ENCODE data around the gene CHRNG. TPM values are rescaled to one million over a fixed set of nuclear protein-coding genes. Genes with fewer than 3 reads are reported as not detected.

The CHRNG gene
- total and polyA plus RNA-seq, 2 experiments from 2014 or later, result not detected

DNA sequence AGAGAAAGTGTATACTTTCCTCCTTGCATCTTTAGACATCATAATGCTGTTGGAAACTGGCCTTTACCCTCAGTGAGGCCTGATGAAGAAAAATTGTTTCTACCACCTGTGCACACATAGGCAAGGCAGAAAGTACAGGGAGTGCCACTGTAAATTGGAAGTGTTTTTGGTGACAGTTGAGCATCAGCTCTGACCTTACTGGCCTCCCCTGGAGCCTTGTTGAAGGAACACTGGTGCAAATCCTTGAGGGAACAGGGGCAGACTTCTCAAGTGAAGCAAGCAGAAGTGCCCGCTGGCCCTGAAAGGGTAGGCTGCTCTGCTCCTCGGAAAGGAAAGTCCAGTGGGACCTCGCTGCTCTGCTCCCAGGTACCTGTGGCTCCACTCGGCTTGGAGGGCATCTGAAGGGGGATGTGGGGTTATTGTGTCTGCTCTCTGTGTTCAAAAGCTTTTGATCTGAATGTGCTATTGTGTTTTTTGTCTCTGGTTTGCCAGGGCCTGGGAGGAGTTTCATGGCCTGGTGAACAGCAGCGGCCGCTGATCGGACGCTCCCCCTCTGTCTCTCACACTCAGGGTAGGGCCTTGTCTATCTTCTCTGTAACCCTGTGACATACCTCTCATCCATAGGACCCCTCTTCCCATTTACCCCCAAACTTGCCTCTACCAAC is 34.4 kb downstream of the CHRNG start:
- TF ChIP-seq, protein P1, sequence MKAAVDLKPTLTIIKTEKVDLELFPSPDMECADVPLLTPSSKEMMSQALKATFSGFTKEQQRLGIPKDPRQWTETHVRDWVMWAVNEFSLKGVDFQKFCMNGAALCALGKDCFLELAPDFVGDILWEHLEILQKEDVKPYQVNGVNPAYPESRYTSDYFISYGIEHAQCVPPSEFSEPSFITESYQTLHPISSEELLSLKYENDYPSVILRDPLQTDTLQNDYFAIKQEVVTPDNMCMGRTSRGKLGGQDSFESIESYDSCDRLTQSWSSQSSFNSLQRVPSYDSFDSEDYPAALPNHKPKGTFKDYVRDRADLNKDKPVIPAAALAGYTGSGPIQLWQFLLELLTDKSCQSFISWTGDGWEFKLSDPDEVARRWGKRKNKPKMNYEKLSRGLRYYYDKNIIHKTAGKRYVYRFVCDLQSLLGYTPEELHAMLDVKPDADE (IDR thresholded peaks at IDR 0.05), result no peak
- TF ChIP-seq JUNB (IDR thresholded peaks at IDR 0.05; ENCODE audit: unreplicated experiment), result no peak
- no peak for TF ChIP-seq CREB1 (CRISPR knock-in tag; IDR thresholded peaks at IDR 0.05; ENCODE audit: low read depth)
- no peak for TF ChIP-seq EZH2 (IDR thresholded peaks at IDR 0.05; ENCODE audit: low read depth, unreplicated experiment)
- TF ChIP-seq ZNF331 (CRISPR knock-in tag; IDR thresholded peaks at IDR 0.05; ENCODE audit: low read depth), result no peak
- TF ChIP-seq EZH2phosphoT487 (IDR thresholded peaks at IDR 0.05; ENCODE audit: unreplicated experiment), result no peak
- TF ChIP-seq, protein P2, sequence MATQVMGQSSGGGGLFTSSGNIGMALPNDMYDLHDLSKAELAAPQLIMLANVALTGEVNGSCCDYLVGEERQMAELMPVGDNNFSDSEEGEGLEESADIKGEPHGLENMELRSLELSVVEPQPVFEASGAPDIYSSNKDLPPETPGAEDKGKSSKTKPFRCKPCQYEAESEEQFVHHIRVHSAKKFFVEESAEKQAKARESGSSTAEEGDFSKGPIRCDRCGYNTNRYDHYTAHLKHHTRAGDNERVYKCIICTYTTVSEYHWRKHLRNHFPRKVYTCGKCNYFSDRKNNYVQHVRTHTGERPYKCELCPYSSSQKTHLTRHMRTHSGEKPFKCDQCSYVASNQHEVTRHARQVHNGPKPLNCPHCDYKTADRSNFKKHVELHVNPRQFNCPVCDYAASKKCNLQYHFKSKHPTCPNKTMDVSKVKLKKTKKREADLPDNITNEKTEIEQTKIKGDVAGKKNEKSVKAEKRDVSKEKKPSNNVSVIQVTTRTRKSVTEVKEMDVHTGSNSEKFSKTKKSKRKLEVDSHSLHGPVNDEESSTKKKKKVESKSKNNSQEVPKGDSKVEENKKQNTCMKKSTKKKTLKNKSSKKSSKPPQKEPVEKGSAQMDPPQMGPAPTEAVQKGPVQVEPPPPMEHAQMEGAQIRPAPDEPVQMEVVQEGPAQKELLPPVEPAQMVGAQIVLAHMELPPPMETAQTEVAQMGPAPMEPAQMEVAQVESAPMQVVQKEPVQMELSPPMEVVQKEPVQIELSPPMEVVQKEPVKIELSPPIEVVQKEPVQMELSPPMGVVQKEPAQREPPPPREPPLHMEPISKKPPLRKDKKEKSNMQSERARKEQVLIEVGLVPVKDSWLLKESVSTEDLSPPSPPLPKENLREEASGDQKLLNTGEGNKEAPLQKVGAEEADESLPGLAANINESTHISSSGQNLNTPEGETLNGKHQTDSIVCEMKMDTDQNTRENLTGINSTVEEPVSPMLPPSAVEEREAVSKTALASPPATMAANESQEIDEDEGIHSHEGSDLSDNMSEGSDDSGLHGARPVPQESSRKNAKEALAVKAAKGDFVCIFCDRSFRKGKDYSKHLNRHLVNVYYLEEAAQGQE (IDR thresholded peaks at IDR 0.05; ENCODE audit: unreplicated experiment), result no peak
- no peak overlapping the region for H2AFZ ChIP-seq
- 0 out of 3 replicates have a peak, but pooled peaks cover 2% of the 10 kb centered on the region for H3K4me1 Mint-ChIP-seq
- H3K4me3 Mint-ChIP-seq, result no peak overlapping the region
- H4K20me1 ChIP-seq (replicated peaks; ENCODE audit: insufficient read depth), result peaks cover 6% of the 10 kb centered on the region; the same call in 1 of the 2 replicates
- no peak overlapping the region for H3K27ac ChIP-seq (ENCODE audit: low read depth)
- no peaks in the 10 kb centered on the region for H3K27me3 Mint-ChIP-seq (ENCODE audit: insufficient read depth, low read depth, poor library complexity)
- H3K27me3 ChIP-seq (ENCODE audit: insufficient read depth), result no peaks in the 10 kb centered on the region
- no peaks in the 10 kb centered on the region for H3F3A ChIP-seq (replicated peaks; ENCODE audit: low read depth)
- H3K4me1 ChIP-seq (ENCODE audit: insufficient read depth), result no peaks in the 10 kb centered on the region
- no peak overlapping the region for H3K4me3 ChIP-seq
- ATAC-seq (no peak), DNase-seq (ENCODE audit: low spot score) (no peak)
- peaks cover 8% of the 10 kb centered on the region for H3K36me3 ChIP-seq (ENCODE audit: insufficient read depth)
- no peak overlapping the region for H3K4me2 ChIP-seq
- H3K9me3 Mint-ChIP-seq, result no peaks in the 10 kb centered on the region
- H3K79me2 ChIP-seq (replicated peaks; ENCODE audit: insufficient read depth), result no peaks in the 10 kb centered on the region
- H3K9me2 ChIP-seq (ENCODE audit: insufficient read depth), result no peaks in the 10 kb centered on the region
- H3K27ac Mint-ChIP-seq, result no peak overlapping the region
- peaks cover 39% of the 10 kb centered on the region for H3K36me3 Mint-ChIP-seq (ENCODE audit: low read depth)

DNA sequence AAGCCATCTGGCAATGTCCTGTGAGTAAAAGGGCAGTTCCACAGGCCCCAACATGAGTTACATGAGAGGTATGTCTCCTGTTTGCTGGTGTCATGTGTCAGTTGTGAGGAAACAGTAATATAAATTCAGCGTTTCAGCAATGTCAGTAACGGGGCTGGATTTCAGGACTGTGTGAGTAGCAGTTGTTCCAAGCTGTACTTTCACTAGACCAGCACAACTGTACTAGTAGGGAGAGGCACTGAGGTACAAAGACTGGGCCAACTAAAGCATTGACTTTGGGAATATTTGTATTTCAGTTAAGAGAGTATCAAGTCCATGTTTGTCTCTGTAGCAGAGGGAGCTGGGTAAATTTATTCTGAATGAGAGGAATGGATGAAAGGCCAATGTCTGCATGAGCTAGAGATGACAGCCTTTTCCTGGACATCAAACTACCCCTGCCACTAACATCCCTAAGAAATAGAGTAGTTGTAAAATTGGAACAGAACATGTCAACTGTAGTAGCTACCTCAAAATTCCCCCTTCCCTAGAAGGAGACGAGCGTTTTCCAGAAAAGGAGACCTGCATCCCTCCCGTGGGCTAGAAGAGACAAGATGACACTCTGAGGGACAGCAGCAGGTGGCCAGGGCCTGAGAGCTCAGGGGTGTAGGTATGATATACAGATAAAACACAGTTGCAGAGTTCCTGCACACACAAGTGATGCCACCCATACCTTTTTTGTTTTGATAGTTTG is 35.3 kb downstream of the CHRNG start:
- no peak for DNase-seq (ENCODE audit: low spot score)
- H3K36me3 Mint-ChIP-seq (ENCODE audit: low read depth), result peaks cover 31% of the 10 kb centered on the region
- H3K79me2 ChIP-seq (replicated peaks; ENCODE audit: insufficient read depth), result no peaks in the 10 kb centered on the region
- no peaks in the 10 kb centered on the region for H3K27me3 ChIP-seq (ENCODE audit: insufficient read depth)
- ATAC-seq, result no peak
- no peak overlapping the region for H3K4me3 ChIP-seq
- no peaks in the 10 kb centered on the region for H3F3A ChIP-seq (replicated peaks; ENCODE audit: low read depth)
- peaks cover 2% of the 10 kb centered on the region for H3K36me3 ChIP-seq (ENCODE audit: insufficient read depth)
- H3K9me3 Mint-ChIP-seq, result no peaks in the 10 kb centered on the region
- no peak overlapping the region for H3K4me3 Mint-ChIP-seq
- no peak overlapping the region for H3K27ac Mint-ChIP-seq
- no peaks in the 10 kb centered on the region for H3K4me1 Mint-ChIP-seq
- no peaks in the 10 kb centered on the region for H3K27me3 Mint-ChIP-seq (ENCODE audit: insufficient read depth, low read depth, poor library complexity)
- H3K9me2 ChIP-seq (ENCODE audit: insufficient read depth), result no peaks in the 10 kb centered on the region
- no peak overlapping the region for H2AFZ ChIP-seq
- no peak overlapping the region for H3K4me2 ChIP-seq
- H3K4me1 ChIP-seq (ENCODE audit: insufficient read depth), result no peaks in the 10 kb centered on the region
- H4K20me1 ChIP-seq (replicated peaks; ENCODE audit: insufficient read depth), result peaks cover 4% of the 10 kb centered on the region; the same call in 1 of the 2 replicates
- H3K27ac ChIP-seq (ENCODE audit: low read depth), result no peak overlapping the region
- no peak for TF ChIP-seq CREB1 (CRISPR knock-in tag; IDR thresholded peaks at IDR 0.05; ENCODE audit: low read depth)
- TF ChIP-seq NANOG (IDR thresholded peaks at IDR 0.05; ENCODE audit: borderline replicate concordance), result no peak
- TF ChIP-seq EZH2 (IDR thresholded peaks at IDR 0.05; ENCODE audit: low read depth, unreplicated experiment), result no peak
- no peak for TF ChIP-seq ZNF331 (CRISPR knock-in tag; IDR thresholded peaks at IDR 0.05; ENCODE audit: low read depth)
- TF ChIP-seq, protein P3, sequence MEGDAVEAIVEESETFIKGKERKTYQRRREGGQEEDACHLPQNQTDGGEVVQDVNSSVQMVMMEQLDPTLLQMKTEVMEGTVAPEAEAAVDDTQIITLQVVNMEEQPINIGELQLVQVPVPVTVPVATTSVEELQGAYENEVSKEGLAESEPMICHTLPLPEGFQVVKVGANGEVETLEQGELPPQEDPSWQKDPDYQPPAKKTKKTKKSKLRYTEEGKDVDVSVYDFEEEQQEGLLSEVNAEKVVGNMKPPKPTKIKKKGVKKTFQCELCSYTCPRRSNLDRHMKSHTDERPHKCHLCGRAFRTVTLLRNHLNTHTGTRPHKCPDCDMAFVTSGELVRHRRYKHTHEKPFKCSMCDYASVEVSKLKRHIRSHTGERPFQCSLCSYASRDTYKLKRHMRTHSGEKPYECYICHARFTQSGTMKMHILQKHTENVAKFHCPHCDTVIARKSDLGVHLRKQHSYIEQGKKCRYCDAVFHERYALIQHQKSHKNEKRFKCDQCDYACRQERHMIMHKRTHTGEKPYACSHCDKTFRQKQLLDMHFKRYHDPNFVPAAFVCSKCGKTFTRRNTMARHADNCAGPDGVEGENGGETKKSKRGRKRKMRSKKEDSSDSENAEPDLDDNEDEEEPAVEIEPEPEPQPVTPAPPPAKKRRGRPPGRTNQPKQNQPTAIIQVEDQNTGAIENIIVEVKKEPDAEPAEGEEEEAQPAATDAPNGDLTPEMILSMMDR (conservative IDR thresholded peaks at IDR 0.05; ENCODE audit: low read depth in 2 of 2), result no peak
- TF ChIP-seq STAT1 (IDR thresholded peaks at IDR 0.05; ENCODE audit: unreplicated experiment), result no peak
- TF ChIP-seq EZH2phosphoT487 (IDR thresholded peaks at IDR 0.05; ENCODE audit: unreplicated experiment), result no peak
- no peak for TF ChIP-seq POLR2AphosphoS5 (IDR thresholded peaks at IDR 0.05; ENCODE audit: low read depth)
